HCT116 (cell line): Measurements from ENCODE around the gene TEX19. TPM values are rescaled to one million over a fixed set of nuclear protein-coding genes. Genes with fewer than 3 reads are reported as not detected.

ENCODE experiments used
- ATAC-seq: fragments of 200-7000 bp; cut with Tn5 transposase; 2 replicates; pipeline ENCODE4 v1.9.1; 2020; ENCODE audit warnings: mild to moderate bottlenecking, moderate library complexity
- BruUV-seq: library from RNA; stranded (reverse); fragments of 400-500 nt; replicated peaks from 2 replicates; lab custom pipeline; 2021; lab: Mats Ljungman, UMichigan
- CTCF ChIA-PET: fragments of 300-600 bp; sonication (Branson Sonifier 250); formaldehyde crosslinking; loops from one replicate; lab custom pipeline; 2021; ENCODE audit warnings: antibody characterized with exemption; lab: Charles Lee
- POLR2A ChIA-PET: fragments of 300-600, 350-600 bp; sonication (Branson Sonifier 250); formaldehyde crosslinking; loops from one replicate; lab custom pipeline; 2021; ENCODE audit warnings: antibody characterized with exemption; lab: Charles Lee
- RAD21 ChIA-PET, 2 experiments: fragments of 300-600 bp; sonication (Branson Sonifier 250); formaldehyde crosslinking; loops; one replicate each; lab custom pipeline; 2023; ENCODE audit warnings: low total read pairs in 2 of 2; ENCODE audit not compliant: uncharacterized antibody in 2 of 2, unreplicated experiment in 2 of 2, low non-redundant PET in 1 of 2; lab: Charles Lee
- DNase-seq: peaks from one replicate; pipeline ENCODE4 v3.0.0-alpha.2; 2010; ENCODE audit warnings: low read depth, low spot score
- H2AFZ ChIP-seq: fragments of 200-600 bp; shearing (Covaris generic), sonication (generic); 2 replicates; pipeline ENCODE4 v1.6.1; 2017; ENCODE audit warnings: low read depth, mixed run types, mixed read lengths, antibody characterized with exemption, low read length; ENCODE audit not compliant: poor library complexity, severe bottlenecking
- H3K27ac ChIP-seq: 2 replicates; pipeline ENCODE4 v1.5.1; 2012; ENCODE audit warnings: low read depth, low read length
- H3K27me3 ChIP-seq: fragments of 200-600 bp; sonication (generic); 2 replicates; pipeline ENCODE4 v1.6.1; 2016; ENCODE audit warnings: mixed run types, low read length, mixed read lengths; ENCODE audit not compliant: insufficient read depth
- H3K36me3 ChIP-seq, 2 experiments: fragments of 200-500 bp in 1 of 2; fragments of 200-600 bp in 1 of 2; sonication (Bioruptor generic) in 1 of 2; sonication (generic) in 1 of 2; 2 replicates each; pipeline versions ENCODE4 v1.5.1 to v1.6.1; 2014 to 2016; ENCODE audit warnings: low read length in 2 of 2, inconsistent platforms in 1 of 2, mixed read lengths in 1 of 2, mixed run types in 1 of 2; ENCODE audit not compliant: insufficient read depth in 2 of 2, control insufficient read depth in 1 of 2
- H3K4me1 ChIP-seq, 2 experiments: fragments of 200-600 bp in 1 of 2; sonication (generic) in 1 of 2; 2 replicates each; pipeline versions ENCODE4 v1.5.1 to v1.6.1; 2012 to 2017; ENCODE audit warnings: low read length in 2 of 2, inconsistent platforms in 1 of 2, mild to moderate bottlenecking in 1 of 2, mixed read lengths in 1 of 2, mixed run types in 1 of 2, moderate library complexity in 1 of 2; ENCODE audit not compliant: insufficient read depth in 2 of 2, control insufficient read depth in 1 of 2
- H3K4me2 ChIP-seq: fragments of 200-600 bp; sonication (generic); 2 replicates; pipeline ENCODE4 v1.6.1; 2017; ENCODE audit warnings: mixed run types, low read length, mixed read lengths
- H3K4me3 ChIP-seq, 2 experiments: fragments of 200-600 bp in 1 of 2; sonication (generic) in 1 of 2; replicated peaks in 1 of 2; 2 replicates each; pipeline ENCODE4 v1.5.1; 2011 to 2016; ENCODE audit warnings: low read length in 2 of 2, control low read depth in 1 of 2, low read depth in 1 of 2, mild to moderate bottlenecking in 1 of 2, mixed read lengths in 1 of 2, mixed run types in 1 of 2
- H3K79me2 ChIP-seq: fragments of 200-600 bp; sonication (generic); 2 replicates; pipeline ENCODE4 v1.6.1; 2017; ENCODE audit warnings: mild to moderate bottlenecking, mixed run types, low read length, moderate library complexity, mixed read lengths; ENCODE audit not compliant: insufficient read depth
- H3K9ac ChIP-seq: fragments of 200-600 bp; sonication (generic); 2 replicates; pipeline ENCODE4 v1.6.1; 2016; ENCODE audit warnings: low read length, mixed read lengths
- H3K9me2 ChIP-seq: fragments of 200-600 bp; sonication (generic), shearing (Covaris generic); 2 replicates; pipeline ENCODE4 v1.6.1; 2017; ENCODE audit warnings: mixed run types, mild to moderate bottlenecking, moderate library complexity; ENCODE audit not compliant: insufficient read depth
- H3K9me3 ChIP-seq, 2 experiments: fragments of 200-500 bp in 1 of 2; fragments of 200-600 bp in 1 of 2; sonication (Bioruptor generic) in 1 of 2; sonication (generic) in 1 of 2; 2 replicates each; pipeline ENCODE4 v1.6.1; 2014 to 2017; ENCODE audit warnings: low read length in 2 of 2, mixed read lengths in 2 of 2, inconsistent platforms in 1 of 2, low read depth in 1 of 2, mild to moderate bottlenecking in 1 of 2, mixed run types in 1 of 2, moderate library complexity in 1 of 2; ENCODE audit not compliant: control insufficient read depth in 1 of 2, insufficient read depth in 1 of 2
- H4K20me1 ChIP-seq: fragments of 200-600 bp; sonication (generic), shearing (Covaris generic); 2 replicates; pipeline ENCODE4 v1.6.1; 2017; ENCODE audit warnings: mixed run types, mild to moderate bottlenecking, moderate library complexity; ENCODE audit not compliant: insufficient read depth
- CTCF ChIP-seq, 3 experiments: fragments of 200-600 bp in 1 of 3; sonication (generic) in 1 of 3; IDR thresholded peaks in 2 of 3; conservative IDR thresholded peaks in 1 of 3; 2 replicates each; pipeline ENCODE4 v1.5.1; 2012 to 2017; ENCODE audit warnings: low read depth in 2 of 3, low read length in 2 of 3, antibody characterized with exemption in 1 of 3, borderline replicate concordance in 1 of 3, control low read depth in 1 of 3, mild to moderate bottlenecking in 1 of 3, mixed read lengths in 1 of 3, mixed run types in 1 of 3, moderate library complexity in 1 of 3; ENCODE audit not compliant: insufficient read depth in 1 of 3
- ELF1 ChIP-seq: IDR thresholded peaks from 2 replicates; pipeline ENCODE4 v1.6.1; 2012; ENCODE audit warnings: low read depth, borderline replicate concordance
- EZH2 ChIP-seq: fragments of 200-600 bp; sonication (generic); IDR thresholded peaks from 2 replicates; pipeline ENCODE4 v1.6.1; 2017; ENCODE audit warnings: antibody characterized with exemption, mixed run types
- FOSL1 ChIP-seq: IDR thresholded peaks from 2 replicates; pipeline ENCODE4 v1.6.1; 2012; ENCODE audit warnings: low read depth
- JUND ChIP-seq: IDR thresholded peaks from 2 replicates; pipeline ENCODE4 v1.6.1; 2012
- MAX ChIP-seq: IDR thresholded peaks from 2 replicates; pipeline ENCODE4 v1.6.1; 2012
- POLR2A ChIP-seq: IDR thresholded peaks from 2 replicates; pipeline ENCODE4 v1.7.0; 2011; ENCODE audit warnings: borderline replicate concordance; ENCODE audit not compliant: insufficient read depth, insufficient read length; ENCODE audit errors: extremely low read depth
- SIN3A ChIP-seq: IDR thresholded peaks from 2 replicates; pipeline ENCODE4 v1.6.1; 2012; ENCODE audit warnings: low read depth
- TCF7L2 ChIP-seq: IDR thresholded peaks from 2 replicates; pipeline ENCODE4 v1.7.0; 2011; ENCODE audit warnings: borderline replicate concordance, inconsistent platforms; ENCODE audit not compliant: insufficient read depth, insufficient read length; ENCODE audit errors: extremely low read depth
- YY1 ChIP-seq: IDR thresholded peaks from 2 replicates; pipeline ENCODE4 v1.6.1; 2011; ENCODE audit warnings: low read length, low read depth, moderate library complexity, mild to moderate bottlenecking; ENCODE audit not compliant: insufficient replicate concordance; ENCODE audit errors: extremely low read depth
- ZBTB33 ChIP-seq: IDR thresholded peaks from 2 replicates; pipeline ENCODE4 v1.6.1; 2011; ENCODE audit warnings: mild to moderate bottlenecking, low read length, moderate library complexity; ENCODE audit not compliant: insufficient replicate concordance; ENCODE audit errors: extremely low read depth
- ZNF274 ChIP-seq: fragments of 200-500 bp; sonication (Bioruptor generic); IDR thresholded peaks from 2 replicates; pipeline ENCODE4 v1.6.1; 2014; ENCODE audit warnings: mild to moderate bottlenecking, low read depth, low read length, inconsistent platforms
- intact Hi-C: fragments of 100-400 bp; cut with micrococcal nuclease; formaldehyde crosslinking; loops from 2 replicates; pipeline ENCODE4 v1.10.0; 2022
- total RNA-seq: library from RNA; stranded (reverse); gene quantifications from one replicate; pipeline ENCODE4 v1.2.1, GENCODE V29; 2021; ENCODE audit not compliant: unreplicated experiment

TEX19 gene
- total RNA-seq, 1 experiment from 2014 or later = 2.1 TPM

GRCh38 chr17:82361885-82362633 lies 3.0 kb downstream of the TEX19 start (continued):
- TF ChIP-seq POLR2A (no peak), SIN3A (no peak), FOSL1 (no peak), YY1 (no peak), EZH2 (no peak), TCF7L2 (no peak), JUND (no peak)

GRCh38 chr17:82365606-82366295 lies 6.7 kb downstream of the TEX19 start:
- Histone ChIP-seq H4K20me1 (no peaks in the 10 kb centered on the region), H2AFZ (no peak overlapping the region), H3K27me3 (no peaks in the 10 kb centered on the region), H3K9me2 (no peaks in the 10 kb centered on the region), H3K27ac (no peak overlapping the region), H3K4me3 (no peak overlapping the region), H3K36me3 (no peaks in the 10 kb centered on the region), H3K9me3 (no peaks in the 10 kb centered on the region), H3K9ac (no peak overlapping the region), H3K79me2 (no peaks in the 10 kb centered on the region), H3K4me1 (peaks cover 15 to 19% of the 10 kb centered on the region in 2 experiments), H3K4me2 (no peak overlapping the region)
- intact Hi-C loops = no loop called here
- ChIA-PET RAD21 (interaction anchor here in 1 of 2 experiments (1.0 kb wide), 1 partner anchor 28 kb away, joined by 3 read pairs; no protein-coding TSS in a partner anchor), CTCF (no interaction called here), POLR2A (interaction anchor here (1.7 kb wide), 1 partner anchor 28 kb away, joined by 5 read pairs; no protein-coding TSS in a partner anchor)
- ATAC-seq = no peak
- DNase-seq = no peak
- no peak for TF ChIP-seq SIN3A
- no peak for TF ChIP-seq ZBTB33
- TF ChIP-seq ELF1 = no peak
- TF ChIP-seq CTCF (IDR thresholded peaks at IDR 0.05 in 2 of 3, conservative IDR thresholded peaks at IDR 0.05 in 1 of 3; ENCODE audit: borderline replicate concordance in 1 of 3, insufficient read depth in 1 of 3, low read depth in 2 of 3, low read length in 2 of 3) = no peak
- no peak for TF ChIP-seq ZNF274
- no peak for TF ChIP-seq MAX
- TF ChIP-seq EZH2 = no peak
- BruUV-seq = no TSS peak
